Effector memory CD4-positive, alpha-beta T cell (primary cell): Measurements from ENCODE around the gene TMEM179B.
"Not testable (repeated sequence)": the region's sequence is repeated elsewhere in the genome, so short reads cannot be mapped to it uniquely, and the experiment has no call there.

Source experiments
- DNase-seq, 3 donors: peaks; one replicate each; pipeline ENCODE4 v3.0.0-alpha.2; 2020
- H3K27ac ChIP-seq: 2 replicates; pipeline ENCODE4 v1.7.0; 2013; ENCODE audit warnings: mild to moderate bottlenecking, low read length, moderate library complexity; ENCODE audit not compliant: insufficient read depth, poor library complexity, severe bottlenecking
- H3K27me3 ChIP-seq: replicated peaks from 2 replicates; pipeline ENCODE4 v1.7.0; 2013; ENCODE audit warnings: mild to moderate bottlenecking, low read length; ENCODE audit not compliant: insufficient read depth, control insufficient read depth, poor library complexity, severe bottlenecking
- H3K36me3 ChIP-seq: 2 replicates; pipeline ENCODE4 v1.7.0; 2013; ENCODE audit warnings: mild to moderate bottlenecking, low read length, moderate library complexity; ENCODE audit not compliant: control insufficient read depth, insufficient read depth
- H3K4me1 ChIP-seq: 2 replicates; pipeline ENCODE4 v1.7.0; 2013; ENCODE audit warnings: low read length, mild to moderate bottlenecking; ENCODE audit not compliant: control insufficient read depth, insufficient read depth, poor library complexity, severe bottlenecking
- H3K4me3 ChIP-seq: 2 replicates; pipeline ENCODE4 v1.7.0; 2013; ENCODE audit warnings: low read length, low read depth, mild to moderate bottlenecking; ENCODE audit not compliant: insufficient read depth, poor library complexity, severe bottlenecking
- H3K9me3 ChIP-seq: 2 replicates; pipeline ENCODE4 v1.7.0; 2013; ENCODE audit warnings: mild to moderate bottlenecking, low read length, moderate library complexity; ENCODE audit not compliant: control insufficient read depth

TMEM179B gene

DNA sequence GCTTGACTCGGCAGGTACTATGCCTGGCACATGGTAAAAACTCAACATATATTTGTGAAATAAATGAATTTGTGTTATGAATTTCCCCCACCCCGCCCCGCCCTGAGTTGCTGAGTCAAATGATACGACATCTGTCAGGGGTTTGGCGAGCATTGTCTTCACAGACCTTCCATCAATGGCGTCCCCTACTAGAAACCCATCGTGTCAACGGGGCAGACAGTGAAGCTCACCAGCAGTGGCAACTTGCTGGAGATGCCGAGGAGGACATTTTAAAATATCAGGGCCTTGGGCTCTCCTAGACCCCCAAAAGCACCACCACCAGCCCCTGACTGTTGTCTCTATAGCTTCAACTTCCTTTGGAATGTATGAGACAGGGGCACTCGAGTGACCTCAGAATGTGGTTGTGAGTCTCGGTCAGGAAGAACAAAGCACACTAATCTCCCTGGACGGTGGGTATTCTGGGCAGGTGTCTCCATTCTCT lies 18.8 kb downstream of the TMEM179B start:
- Histone ChIP-seq H3K9me3 (no peaks in the 10 kb centered on the region), H3K27me3 (no peaks in the 10 kb centered on the region), H3K36me3 (peaks cover 26% of the 10 kb centered on the region), H3K4me3 (peak overlapping the region; percentile 63), H3K4me1 (peaks cover 15% of the 10 kb centered on the region), H3K27ac (peak overlapping the region; percentile 81)
- DNase-seq = no peak

DNA sequence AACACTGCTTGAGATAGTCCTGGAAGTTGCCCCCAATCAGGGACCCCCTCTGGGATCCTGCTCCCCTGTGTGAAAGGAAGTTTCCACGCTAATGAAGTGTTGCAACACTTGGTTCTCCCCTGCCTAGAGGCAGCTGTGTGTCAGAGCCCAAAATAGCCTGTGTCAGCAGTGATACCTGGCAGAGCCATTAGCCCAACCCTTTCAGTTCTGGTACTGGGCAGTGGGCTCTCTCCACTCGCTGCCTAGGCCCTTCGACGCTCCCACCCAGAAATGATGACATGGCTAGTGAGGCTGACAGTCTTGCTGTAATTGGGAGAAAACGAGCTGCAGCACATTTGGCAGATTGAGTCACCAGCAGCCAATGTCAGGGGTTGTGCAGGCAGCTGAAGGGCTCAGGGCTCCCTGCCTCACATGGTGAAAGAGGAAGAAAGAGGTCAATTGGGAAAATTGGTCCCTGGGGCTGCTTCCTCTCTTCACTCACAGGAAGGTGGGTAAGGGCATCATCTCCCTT lies 19.5 kb downstream of the TMEM179B start:
- no peaks in the 10 kb centered on the region for H3K9me3 ChIP-seq
- no peak overlapping the region for H3K27ac ChIP-seq
- peaks cover 15% of the 10 kb centered on the region for H3K4me1 ChIP-seq
- DNase-seq = no peak
- H3K27me3 ChIP-seq = no peaks in the 10 kb centered on the region
- peaks cover 19% of the 10 kb centered on the region for H3K36me3 ChIP-seq
- no peak overlapping the region for H3K4me3 ChIP-seq

DNA sequence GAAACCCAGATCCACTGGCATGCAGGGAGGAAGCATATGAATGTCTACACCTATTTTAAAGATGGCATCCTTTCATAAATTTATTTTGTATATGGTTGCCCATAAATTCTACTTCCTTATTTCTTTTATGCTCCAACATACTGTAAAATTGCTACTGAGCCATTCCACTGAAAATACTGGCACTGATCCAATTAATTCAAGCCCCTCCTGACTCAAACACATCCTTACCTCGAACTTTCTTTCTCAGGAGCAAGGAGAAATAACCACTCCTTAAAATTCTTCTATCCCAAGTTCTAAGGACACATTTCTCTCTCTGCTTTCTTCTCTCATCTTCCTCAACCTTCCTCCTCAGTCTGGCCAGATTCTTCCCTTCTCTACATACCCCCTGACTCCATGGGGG lies 23.5 kb downstream of the TMEM179B start:
- Histone ChIP-seq H3K4me3 (no peak overlapping the region), H3K27ac (no peak overlapping the region), H3K9me3 (no peaks in the 10 kb centered on the region), H3K4me1 (peaks cover 7% of the 10 kb centered on the region), H3K36me3 (no peaks in the 10 kb centered on the region), H3K27me3 (no peaks in the 10 kb centered on the region)
- no peak for DNase-seq

DNA sequence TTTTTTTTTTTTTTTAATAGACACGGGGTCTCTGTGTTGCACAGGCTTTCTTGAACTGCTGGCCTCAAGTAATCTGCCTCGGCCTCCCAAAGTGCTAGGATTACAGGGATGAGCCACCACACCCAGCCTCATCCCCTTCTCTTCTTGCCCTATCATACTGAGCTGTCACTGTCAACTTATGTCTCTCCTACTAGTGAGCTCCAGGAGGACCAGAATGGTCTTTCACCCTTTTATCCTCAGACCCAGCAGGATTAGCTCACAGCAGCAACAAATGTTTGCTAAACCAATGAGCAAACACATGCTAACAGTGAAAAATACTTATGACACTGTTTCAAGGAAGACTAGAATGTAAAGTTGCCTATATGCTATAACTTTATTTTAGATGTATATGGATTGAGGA lies 24.5 kb downstream of the TMEM179B start:
- no peak for DNase-seq
- no peaks in the 10 kb centered on the region for H3K27me3 ChIP-seq
- H3K36me3 ChIP-seq = no peaks in the 10 kb centered on the region
- H3K4me1 ChIP-seq = no peaks in the 10 kb centered on the region
- H3K4me3 ChIP-seq = no peak overlapping the region
- no peaks in the 10 kb centered on the region for H3K9me3 ChIP-seq
- no peak overlapping the region for H3K27ac ChIP-seq

- no peak overlapping the region for H3K27ac ChIP-seq
- H3K27me3 ChIP-seq = no peaks in the 10 kb centered on the region
- no peak overlapping the region for H3K4me3 ChIP-seq
- no peaks in the 10 kb centered on the region for H3K9me3 ChIP-seq
- H3K4me1 ChIP-seq = no peaks in the 10 kb centered on the region
- peaks cover 19% of the 10 kb centered on the region for H3K36me3 ChIP-seq
- DNase-seq = no peak
These were observed 29.4 kb downstream of the TMEM179B start for GRCh38 chr11:62816557-62816956.

GRCh38 chr11:62817129-62817528 lies 29.9 kb downstream of the TMEM179B start:
- no peak for DNase-seq
- Histone ChIP-seq H3K27me3 (no peaks in the 10 kb centered on the region), H3K4me1 (no peaks in the 10 kb centered on the region), H3K9me3 (no peaks in the 10 kb centered on the region), H3K4me3 (no peak overlapping the region), H3K36me3 (peaks cover 21% of the 10 kb centered on the region), H3K27ac (no peak overlapping the region)

- Histone ChIP-seq H3K27me3 (no peaks in the 10 kb centered on the region), H3K4me1 (no peaks in the 10 kb centered on the region), H3K27ac (no peak overlapping the region), H3K36me3 (peaks cover 68% of the 10 kb centered on the region), H3K9me3 (no peaks in the 10 kb centered on the region), H3K4me3 (no peak overlapping the region)
- no peak for DNase-seq
These were observed 36.5 kb downstream of the TMEM179B start for GRCh38 chr11:62823677-62824076.

- not testable (repeated sequence) for H3K4me3 ChIP-seq, H3K9me3 ChIP-seq, H3K27ac ChIP-seq, DNase-seq, H3K27me3 ChIP-seq
- Histone ChIP-seq H3K36me3 (peaks cover 42% of the 10 kb centered on the region), H3K4me1 (peaks cover 17% of the 10 kb centered on the region)
These were observed 40.9 kb downstream of the TMEM179B start for GRCh38 chr11:62828130-62828529.

DNA sequence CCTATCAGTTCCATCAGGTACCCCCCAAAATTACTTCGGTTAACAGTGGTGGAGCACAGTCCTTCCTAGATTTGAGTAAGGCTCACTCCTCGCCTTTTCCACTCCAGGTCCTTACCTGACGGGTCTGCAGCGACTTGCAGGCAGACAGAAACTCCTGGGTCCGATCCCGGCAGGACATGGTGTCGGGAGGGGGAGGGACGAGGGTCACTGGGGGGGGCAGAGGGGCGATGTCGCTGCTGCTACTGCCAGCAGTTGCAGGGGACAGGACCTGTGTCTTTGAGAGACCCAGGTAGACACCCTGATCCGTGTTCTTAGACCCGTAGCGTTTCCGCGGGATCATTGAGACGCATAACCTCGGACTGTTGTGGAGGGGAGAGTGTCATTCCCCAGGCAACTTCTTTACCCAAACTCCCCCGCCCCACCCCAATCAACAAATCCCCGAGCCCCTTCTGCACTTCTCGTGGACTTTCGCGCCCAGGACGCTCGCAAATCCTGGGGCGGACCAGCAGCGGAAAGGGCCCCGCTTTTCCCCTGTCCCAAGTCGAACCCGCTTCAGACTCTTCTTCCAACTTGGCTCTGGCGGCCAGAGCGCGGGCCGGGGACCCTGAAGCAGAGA lies 43.8 kb downstream of the TMEM179B start:
- H3K4me3 ChIP-seq = peak overlapping the region; percentile 88
- peaks cover 36% of the 10 kb centered on the region for H3K36me3 ChIP-seq
- H3K27me3 ChIP-seq = no peaks in the 10 kb centered on the region
- DNase-seq = no peak
- peaks cover 17% of the 10 kb centered on the region for H3K4me1 ChIP-seq
- no peaks in the 10 kb centered on the region for H3K9me3 ChIP-seq
- H3K27ac ChIP-seq = peak overlapping the region; percentile 97

- Histone ChIP-seq H3K4me1 (peaks cover 17% of the 10 kb centered on the region), H3K36me3 (peaks cover 37% of the 10 kb centered on the region), H3K9me3 (no peaks in the 10 kb centered on the region), H3K4me3 (peak within 1 kb of the TSS; percentile 88), H3K27me3 (no peaks in the 10 kb centered on the region), H3K27ac (peak within 1 kb of the TSS; percentile 97)
- DNase-seq = peak; percentile 98 to 99 (median 99)
These were observed 44.5 kb downstream of the TMEM179B start, which contains the start of gene STX5 for GRCh38 chr11:62831520-62832335. Gene STX5 (minus strand): TSS chr11:62832051. CDS start chr11:62831243, 808 bp downstream.
